Measurements from ENCODE around the gene TMEM271. TPM values are rescaled to one million over a fixed set of nuclear protein-coding genes. Genes with fewer than 3 reads are reported as not detected.

TMEM271 gene
- total RNA-seq, 6 experiments from 2014 or later = not detected

- Mint-ChIP-seq H3K9me3 (peaks cover 30% of the 10 kb centered on the region), H3K4me1 (ENCODE audit: low read depth) (no peaks in the 10 kb centered on the region), H3K27me3 (ENCODE audit: insufficient read depth) (peaks cover 8% of the 10 kb centered on the region), H3K36me3 (ENCODE audit: low read depth) (peaks cover 12% of the 10 kb centered on the region), H3K27ac (no peak overlapping the region), H3K4me3 (no peak overlapping the region)
- no peak for TF ChIP-seq CTCF (IDR thresholded peaks at IDR 0.05)
- no peak for DNase-seq
Measured at GRCh38 chr4:587671-588350, 11.7 kb upstream of the TMEM271 start.

GRCh38 chr4:583820-584219 lies 7.7 kb upstream of the TMEM271 start:
- Mint-ChIP-seq H3K4me1 (ENCODE audit: low read depth) (no peaks in the 10 kb centered on the region), H3K27me3 (ENCODE audit: insufficient read depth) (peaks cover 17% of the 10 kb centered on the region), H3K4me3 (no peak overlapping the region), H3K9me3 (peaks cover 18% of the 10 kb centered on the region), H3K36me3 (ENCODE audit: low read depth) (peaks cover 4% of the 10 kb centered on the region), H3K27ac (no peak overlapping the region)
- no peak for TF ChIP-seq CTCF (IDR thresholded peaks at IDR 0.05)
- DNase-seq = no peak

- no peak for TF ChIP-seq CTCF (IDR thresholded peaks at IDR 0.05)
- H3K27me3 Mint-ChIP-seq (ENCODE audit: insufficient read depth) = peaks cover 19% of the 10 kb centered on the region
- no peak overlapping the region for H3K4me3 Mint-ChIP-seq
- no peak for DNase-seq
- no peak overlapping the region for H3K27ac Mint-ChIP-seq
- H3K9me3 Mint-ChIP-seq = peaks cover 11% of the 10 kb centered on the region
- no peaks in the 10 kb centered on the region for H3K36me3 Mint-ChIP-seq (ENCODE audit: low read depth)
- H3K4me1 Mint-ChIP-seq (ENCODE audit: low read depth) = peaks cover 12% of the 10 kb centered on the region
Measured at GRCh38 chr4:581753-582361, 5.8 kb upstream of the TMEM271 start.

GRCh38 chr4:581181-581580 lies 5.1 kb upstream of the TMEM271 start:
- Mint-ChIP-seq H3K27ac (no peak overlapping the region), H3K4me1 (ENCODE audit: low read depth) (peaks cover 13% of the 10 kb centered on the region), H3K36me3 (ENCODE audit: low read depth) (no peaks in the 10 kb centered on the region), H3K9me3 (peaks cover 11% of the 10 kb centered on the region), H3K4me3 (no peak overlapping the region), H3K27me3 (ENCODE audit: insufficient read depth) (peaks cover 17% of the 10 kb centered on the region)
- DNase-seq = no peak
- no peak for TF ChIP-seq CTCF (IDR thresholded peaks at IDR 0.05)

- Mint-ChIP-seq H3K4me1 (ENCODE audit: low read depth) (peaks cover 13% of the 10 kb centered on the region), H3K9me3 (peaks cover 11% of the 10 kb centered on the region), H3K36me3 (ENCODE audit: low read depth) (no peaks in the 10 kb centered on the region), H3K27me3 (ENCODE audit: insufficient read depth) (peaks cover 17% of the 10 kb centered on the region), H3K4me3 (no peak overlapping the region), H3K27ac (no peak overlapping the region)
- no peak for DNase-seq
- no peak for TF ChIP-seq CTCF (IDR thresholded peaks at IDR 0.05)
Measured at GRCh38 chr4:579543-580175, 3.6 kb upstream of the TMEM271 start.

Data from HFFc6 (cell line).